Measurements from ENCODE around the gene ERICH3.

- TF ChIP-seq CTCF (IDR thresholded peaks at IDR 0.05) (no peak), POLR2A (IDR thresholded peaks at IDR 0.05) (no peak)
Measured at GRCh38 chr1:74531796-74532195, 141.8 kb downstream of the ERICH3 start.
